HG03521 (cell line): ENCODE results near the gene KLHL5.
"Not testable (repeated sequence)": the region's sequence is repeated elsewhere in the genome, so short reads cannot be mapped to it uniquely, and the experiment has no call there.

ENCODE experiments used
- ATAC-seq: cut with Tn5 transposase; IDR thresholded peaks from one replicate; pipeline ENCODE4 v1.9.1; 2021; ENCODE audit warnings: mild to moderate bottlenecking, moderate library complexity; ENCODE audit not compliant: unreplicated experiment

Gene KLHL5

GRCh38 chr4:39062094-39062769 is at the start of gene KLHL5:
Gene KLHL5, plus strand, starts transcription at chr4:39062232. Its CDS starts 421 bp downstream, at chr4:39062653.
- ATAC-seq: no peak

DNA sequence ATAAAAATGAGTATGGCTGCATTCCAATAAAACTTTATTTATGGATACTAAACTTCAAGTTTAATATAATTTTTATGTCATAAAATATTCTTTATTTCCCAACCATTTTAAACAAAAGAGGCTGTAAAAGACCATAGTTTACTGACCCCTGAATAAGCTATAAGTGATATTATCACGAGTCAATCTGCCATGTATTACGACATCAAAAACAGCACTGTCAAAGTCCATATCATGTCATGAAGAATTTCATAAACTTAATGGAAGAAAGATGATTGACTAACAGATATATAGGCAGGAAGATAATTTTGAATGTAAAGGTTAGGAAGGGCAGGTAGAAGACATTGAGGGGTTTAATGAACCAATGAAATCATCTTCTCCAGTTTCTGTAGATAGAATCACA is 48.0 kb upstream of the KLHL5 start:
- no peak for ATAC-seq

DNA sequence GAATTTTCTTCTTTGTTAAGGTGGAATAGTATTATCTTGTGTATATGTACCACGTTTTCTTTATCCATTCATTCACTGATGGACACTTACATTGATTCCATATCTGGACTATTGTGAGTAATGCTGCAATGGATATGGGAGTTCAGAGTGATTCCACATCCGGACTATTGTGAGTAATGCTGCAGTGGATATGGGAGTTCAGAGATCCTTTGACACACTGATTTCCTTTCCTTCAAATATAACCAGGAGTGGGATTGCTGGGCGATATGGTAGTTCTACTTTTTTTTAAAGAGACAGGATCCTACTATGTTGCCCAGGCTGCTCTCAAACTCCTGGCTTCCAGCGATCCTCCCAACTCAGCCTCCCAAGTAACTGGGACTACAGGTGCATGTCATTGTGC is 41.9 kb upstream of the KLHL5 start:
- ATAC-seq: no peak

DNA sequence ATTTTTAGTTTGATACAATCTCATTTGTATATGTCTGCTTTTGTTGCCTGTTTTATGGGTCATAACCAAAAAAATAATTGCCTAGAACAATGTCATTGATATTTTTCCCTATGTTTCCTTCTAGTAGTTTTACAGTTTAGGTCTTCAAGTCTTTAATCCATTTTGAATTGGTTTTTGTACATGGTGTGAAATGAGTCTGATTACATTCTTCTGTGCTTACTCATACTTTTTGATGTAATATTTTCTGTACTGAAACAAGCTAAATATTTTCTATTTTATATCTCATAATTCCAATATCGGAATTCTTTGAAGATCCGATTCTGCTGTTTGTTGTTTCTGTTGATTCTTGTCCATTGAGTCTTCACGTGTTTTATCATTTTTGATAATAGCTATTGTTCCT is 40.4 kb upstream of the KLHL5 start:
- no peak for ATAC-seq

- ATAC-seq: no peak
These were observed 39.8 kb upstream of the KLHL5 start for GRCh38 chr4:39022241-39022640.

- ATAC-seq: no peak
These were observed 39.0 kb upstream of the KLHL5 start for GRCh38 chr4:39023059-39023458.

GRCh38 chr4:39024311-39024865 is 37.6 kb upstream of the KLHL5 start:
- ATAC-seq: no peak

DNA sequence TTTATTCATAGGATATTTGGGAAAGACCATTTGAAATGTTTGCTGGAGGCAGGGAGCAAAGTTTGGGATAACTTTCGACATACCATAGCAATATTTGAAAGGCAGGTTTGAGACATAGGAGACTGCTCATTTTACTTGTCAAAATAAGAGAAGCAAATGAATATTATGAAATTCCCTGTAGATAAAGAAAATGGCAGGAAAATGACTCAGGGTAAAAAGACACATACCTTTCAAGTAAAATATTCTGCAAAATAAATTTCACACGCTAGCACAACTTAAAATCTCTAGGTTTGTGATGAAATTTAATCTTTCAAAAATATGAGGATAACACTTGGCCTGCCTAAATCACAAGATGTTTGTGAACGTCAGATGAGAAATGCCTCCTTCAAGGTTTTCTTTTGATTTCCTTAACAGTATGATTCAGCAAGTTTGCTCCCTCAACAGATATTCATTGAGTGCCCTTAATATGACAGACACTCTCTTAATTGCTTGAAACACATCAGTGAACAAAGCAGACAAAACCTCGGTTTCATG is 36.4 kb upstream of the KLHL5 start:
- no peak for ATAC-seq

DNA sequence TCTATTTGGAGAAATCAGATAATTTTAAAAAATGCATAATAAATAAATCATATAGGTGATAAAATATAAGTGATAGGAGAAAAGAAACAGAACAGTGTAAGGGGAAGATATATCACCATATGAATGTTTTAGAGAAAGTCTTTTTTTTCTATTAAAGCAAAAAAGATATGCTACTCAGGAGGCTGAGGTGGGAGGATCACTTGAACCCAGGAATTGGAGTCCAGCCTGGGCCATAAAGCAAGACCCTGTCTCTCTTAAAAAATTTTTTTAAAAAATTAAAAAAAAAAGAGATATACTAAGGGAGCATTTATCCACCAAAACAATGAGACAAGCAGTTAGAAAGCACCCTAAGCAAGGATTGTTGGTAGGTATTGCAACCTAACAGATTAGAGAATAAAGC is 35.9 kb upstream of the KLHL5 start:
- ATAC-seq: no peak

DNA sequence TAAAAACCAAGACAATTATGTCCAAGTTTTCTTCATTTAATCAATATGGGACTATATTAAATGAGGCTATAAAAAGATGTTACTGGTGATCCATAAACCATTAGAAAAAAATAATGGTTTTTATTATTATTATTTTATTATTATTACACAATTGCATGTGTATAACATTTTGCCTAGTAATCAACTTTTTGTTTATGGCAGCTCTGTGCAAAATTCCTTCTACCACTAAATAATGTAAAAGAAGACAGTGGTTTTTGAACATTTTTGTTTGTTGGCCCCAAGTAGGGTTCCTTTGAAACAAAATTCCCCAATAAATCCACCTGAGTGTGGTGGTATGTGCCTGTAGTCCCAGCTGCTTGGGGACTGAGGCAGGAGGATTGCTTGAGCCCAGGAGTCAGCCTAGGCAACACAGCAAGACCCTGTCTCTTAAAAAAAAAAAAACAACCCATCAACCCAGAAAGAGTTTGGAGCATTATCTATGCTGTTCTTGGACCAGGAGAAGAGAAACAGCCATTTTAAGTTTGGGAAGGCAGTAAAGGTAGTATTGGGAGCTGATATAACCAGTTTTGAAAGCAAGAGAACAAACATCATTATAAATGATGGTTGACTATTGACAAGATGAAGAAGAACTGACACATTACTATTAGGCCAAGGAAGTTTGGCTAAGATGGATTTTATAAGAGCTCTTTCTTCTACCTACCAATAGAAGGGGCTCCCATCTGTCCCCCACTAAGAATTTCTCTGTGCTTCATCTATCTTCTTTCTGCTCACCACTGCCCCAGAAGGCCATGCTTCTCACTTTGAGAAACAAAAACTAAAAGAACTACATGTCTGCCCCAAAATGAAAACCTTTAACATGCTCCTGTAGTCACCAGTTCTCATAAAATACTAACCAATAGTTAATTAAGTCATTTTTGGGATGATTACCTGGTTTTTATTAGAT is 32.0 kb upstream of the KLHL5 start:
- ATAC-seq: no peak

- no peak for ATAC-seq
These were observed 31.3 kb upstream of the KLHL5 start for GRCh38 chr4:39030725-39031124.

DNA sequence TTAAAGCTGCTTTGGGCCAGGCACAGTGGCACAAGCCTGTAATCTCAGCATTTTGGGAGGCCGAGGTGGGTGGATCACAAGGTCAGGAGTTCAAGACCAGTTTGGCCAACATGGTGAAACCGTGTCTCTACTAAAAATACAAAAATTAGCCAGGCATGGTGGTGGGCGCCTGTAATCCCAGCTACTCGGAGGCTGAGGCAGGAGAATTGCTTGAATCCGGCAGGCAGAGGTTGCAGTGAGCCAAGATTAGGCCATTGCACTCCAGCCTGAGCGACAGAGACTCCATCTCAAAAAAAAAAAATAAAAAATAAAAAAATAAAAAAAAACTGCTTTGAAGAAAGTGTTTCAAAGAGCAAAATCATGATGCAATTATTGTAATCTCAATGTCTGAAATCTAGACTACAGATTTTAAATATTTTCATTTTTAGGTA is 30.4 kb upstream of the KLHL5 start:
- ATAC-seq: not testable (repeated sequence)

DNA sequence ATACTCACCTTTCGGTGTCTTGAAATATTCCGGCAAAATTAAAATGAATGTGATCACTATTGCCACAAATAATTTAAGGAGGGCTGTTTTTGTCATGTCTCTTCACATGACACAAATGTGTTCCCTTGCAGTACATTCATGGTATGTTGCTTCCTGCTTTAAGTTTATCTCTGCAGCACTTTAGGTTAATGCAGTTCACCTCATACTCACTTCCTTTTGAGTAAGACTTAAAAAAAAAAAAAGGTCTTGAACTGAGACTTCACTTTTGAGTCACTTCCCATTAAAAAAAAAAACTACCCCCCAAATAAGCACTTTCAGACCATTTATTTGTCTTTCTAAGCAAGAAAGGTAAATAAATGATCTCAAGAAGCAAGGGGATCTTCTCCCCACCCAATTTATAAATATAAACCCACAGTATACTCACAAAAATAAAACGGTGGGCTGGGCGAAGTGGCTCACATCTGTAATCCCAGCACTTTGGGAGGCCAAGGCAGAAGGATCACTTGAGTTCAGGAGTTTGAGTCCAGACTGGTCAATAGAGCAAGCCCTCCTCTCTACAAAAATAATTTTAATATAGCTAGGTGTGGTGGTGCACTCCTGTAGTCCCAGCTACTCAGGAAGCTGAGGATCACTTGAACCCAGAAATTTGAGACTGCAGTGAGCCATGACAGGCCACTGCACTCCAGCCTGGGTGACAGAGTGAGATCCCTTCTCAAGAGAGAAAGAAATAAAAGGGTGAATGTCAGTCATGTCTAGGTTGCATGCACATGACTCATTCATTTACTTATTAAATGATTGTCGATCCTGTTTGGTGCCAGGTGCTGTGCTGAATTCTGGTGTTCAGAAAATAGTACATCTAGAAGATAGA is 29.6 kb upstream of the KLHL5 start, which contains the start of gene TMEM156:
TMEM156 (minus strand) TSS at position 192 of the 868 bp plus-strand sequence; CDS start at position 96, 96 bp downstream.
- peak; percentile 62 for ATAC-seq

GRCh38 chr4:39036172-39036571 is 25.9 kb upstream of the KLHL5 start:
- no peak for ATAC-seq

DNA sequence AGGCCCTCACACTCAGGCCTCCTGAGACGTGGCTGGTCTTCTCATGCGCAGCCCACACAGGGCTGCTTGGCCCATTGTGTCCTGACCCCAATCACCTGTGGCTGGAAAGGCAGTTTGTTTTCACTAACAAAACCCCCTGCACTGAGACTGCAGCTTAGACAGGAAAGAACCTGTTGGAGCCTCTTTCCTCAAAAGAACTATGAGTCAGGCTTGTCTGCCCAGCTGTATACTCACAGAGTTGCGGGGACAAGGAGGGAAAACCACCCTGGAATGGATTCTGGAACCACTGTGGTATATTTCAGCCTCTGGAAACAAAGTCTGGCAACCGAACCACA is 24.6 kb upstream of the KLHL5 start:
- no peak for ATAC-seq

DNA sequence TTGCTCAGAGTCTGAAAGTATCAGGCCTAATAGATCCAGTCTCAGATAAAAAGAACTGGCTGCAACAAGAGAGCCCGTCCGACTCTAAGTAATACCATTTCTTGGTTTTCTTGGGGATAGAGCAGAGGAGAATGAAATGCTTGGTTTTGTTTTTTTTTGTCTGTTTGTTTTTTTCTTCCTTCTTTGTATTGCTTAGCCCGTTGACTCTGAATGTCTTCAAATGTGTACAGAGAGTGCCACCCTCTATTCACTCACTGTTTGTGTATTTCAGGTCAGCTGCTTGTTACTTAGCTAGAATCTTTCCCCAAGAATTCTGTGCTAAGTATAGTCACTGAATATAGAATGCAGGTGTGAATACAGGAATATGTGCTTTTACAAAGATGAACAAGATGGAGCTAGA is 24.1 kb upstream of the KLHL5 start:
- ATAC-seq: no peak

GRCh38 chr4:39039108-39039507 is 22.9 kb upstream of the KLHL5 start:
- ATAC-seq: no peak

GRCh38 chr4:39042366-39042765 is 19.7 kb upstream of the KLHL5 start:
- ATAC-seq: no peak

DNA sequence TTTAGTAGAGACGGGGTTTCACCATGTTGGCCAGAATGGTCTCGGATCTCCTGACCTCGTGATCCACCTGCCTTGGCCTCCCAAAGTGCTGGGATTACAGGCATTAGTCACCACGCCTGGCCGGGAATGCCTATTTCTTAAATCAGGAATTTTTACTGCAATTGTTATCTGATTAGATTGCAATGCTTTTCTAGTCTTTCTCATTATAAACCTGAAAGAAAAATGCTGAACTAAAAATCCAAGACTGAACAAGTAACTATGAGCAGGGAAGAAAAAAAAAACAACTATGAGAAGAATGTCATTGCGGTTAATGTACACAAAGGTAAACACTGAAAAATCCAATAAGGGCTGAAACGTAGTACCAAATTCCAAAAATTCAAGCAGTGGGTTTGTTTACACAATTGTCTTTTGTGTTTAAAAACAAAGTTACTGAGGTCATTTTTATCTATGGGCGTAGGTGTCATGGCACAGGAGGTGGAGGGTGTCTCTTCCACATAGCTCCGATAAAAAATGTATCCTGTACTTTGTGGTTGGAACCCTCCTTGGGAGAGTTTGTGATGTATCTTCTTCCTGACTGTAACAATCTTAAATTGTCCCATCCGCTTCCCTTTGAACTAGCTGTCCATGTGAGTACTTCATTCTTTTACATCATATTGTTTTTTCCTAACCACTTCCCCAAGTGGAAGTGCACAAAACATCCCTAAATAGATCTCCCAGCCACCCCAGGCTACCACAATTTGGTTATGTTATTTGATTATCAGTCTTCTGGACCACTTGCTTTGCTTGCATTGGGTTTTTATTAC is 18.8 kb upstream of the KLHL5 start:
- no peak for ATAC-seq

- ATAC-seq: no peak
These were observed 18.1 kb upstream of the KLHL5 start for GRCh38 chr4:39043861-39044363.
